ENCODE data around the gene ANGPTL1.

Gene ANGPTL1

GRCh38 chr1:178886551-178886950, 15.7 kb upstream of the ANGPTL1 start:
- no peaks in the 10 kb centered on the region for H3K4me1 ChIP-seq (ENCODE audit: low read depth, poor library complexity, severe bottlenecking)
- no peak overlapping the region for H2AFZ ChIP-seq (ENCODE audit: low read depth)
- H4K20me1 ChIP-seq (ENCODE audit: insufficient read depth): no peaks in the 10 kb centered on the region
- H3K9ac ChIP-seq: no peak overlapping the region
- no peaks in the 10 kb centered on the region for H3K79me2 ChIP-seq (ENCODE audit: insufficient read depth, low read depth)
- no peaks in the 10 kb centered on the region for H3K27me3 ChIP-seq (ENCODE audit: insufficient read depth, low read depth)
- no peak overlapping the region for H3K4me2 ChIP-seq
- H3K4me3 ChIP-seq (IDR thresholded peaks at IDR 0.05; ENCODE audit: insufficient read depth, low read depth, low read length): no peak overlapping the region
- H3K27ac ChIP-seq: no peak overlapping the region
- no peaks in the 10 kb centered on the region for H3K36me3 ChIP-seq (ENCODE audit: insufficient read depth)
- TF ChIP-seq CTCF (conservative IDR thresholded peaks at IDR 0.05; ENCODE audit: low read depth, low read length): no peak

GRCh38 chr1:178885869-178886268, 15.0 kb upstream of the ANGPTL1 start:
- Histone ChIP-seq H3K9ac (no peak overlapping the region), H3K4me1 (ENCODE audit: low read depth, poor library complexity, severe bottlenecking) (no peaks in the 10 kb centered on the region), H4K20me1 (ENCODE audit: insufficient read depth) (no peaks in the 10 kb centered on the region), H3K79me2 (ENCODE audit: insufficient read depth, low read depth) (no peaks in the 10 kb centered on the region), H3K36me3 (ENCODE audit: insufficient read depth) (no peaks in the 10 kb centered on the region), H3K4me2 (no peak overlapping the region), H3K27ac (no peak overlapping the region), H3K27me3 (ENCODE audit: insufficient read depth, low read depth) (no peaks in the 10 kb centered on the region), H2AFZ (ENCODE audit: low read depth) (no peak overlapping the region), H3K4me3 (IDR thresholded peaks at IDR 0.05; ENCODE audit: insufficient read depth, low read depth, low read length) (no peak overlapping the region)
- TF ChIP-seq CTCF (conservative IDR thresholded peaks at IDR 0.05; ENCODE audit: low read depth, low read length): no peak

- Histone ChIP-seq H3K79me2 (ENCODE audit: insufficient read depth, low read depth) (no peaks in the 10 kb centered on the region), H3K36me3 (ENCODE audit: insufficient read depth) (no peaks in the 10 kb centered on the region), H3K27me3 (ENCODE audit: insufficient read depth, low read depth) (no peaks in the 10 kb centered on the region), H3K4me3 (IDR thresholded peaks at IDR 0.05; ENCODE audit: insufficient read depth, low read depth, low read length) (no peak overlapping the region), H3K4me1 (ENCODE audit: low read depth, poor library complexity, severe bottlenecking) (no peaks in the 10 kb centered on the region), H4K20me1 (ENCODE audit: insufficient read depth) (no peaks in the 10 kb centered on the region), H3K4me2 (no peak overlapping the region), H2AFZ (ENCODE audit: low read depth) (no peak overlapping the region), H3K27ac (no peak overlapping the region), H3K9ac (no peak overlapping the region)
- TF ChIP-seq CTCF (conservative IDR thresholded peaks at IDR 0.05; ENCODE audit: low read depth, low read length): no peak
Observed at GRCh38 chr1:178881950-178882349, 11.1 kb upstream of the ANGPTL1 start.

- no peaks in the 10 kb centered on the region for H3K79me2 ChIP-seq (ENCODE audit: insufficient read depth, low read depth)
- H3K27ac ChIP-seq: no peak overlapping the region
- H3K36me3 ChIP-seq (ENCODE audit: insufficient read depth): no peaks in the 10 kb centered on the region
- no peaks in the 10 kb centered on the region for H4K20me1 ChIP-seq (ENCODE audit: insufficient read depth)
- H3K4me1 ChIP-seq (ENCODE audit: low read depth, poor library complexity, severe bottlenecking): no peaks in the 10 kb centered on the region
- no peak overlapping the region for H3K4me3 ChIP-seq (IDR thresholded peaks at IDR 0.05; ENCODE audit: insufficient read depth, low read depth, low read length)
- H2AFZ ChIP-seq (ENCODE audit: low read depth): no peak overlapping the region
- TF ChIP-seq CTCF (conservative IDR thresholded peaks at IDR 0.05; ENCODE audit: low read depth, low read length): no peak
- H3K4me2 ChIP-seq: no peak overlapping the region
- H3K9ac ChIP-seq: no peak overlapping the region
- no peaks in the 10 kb centered on the region for H3K27me3 ChIP-seq (ENCODE audit: insufficient read depth, low read depth)
Observed at GRCh38 chr1:178877896-178878295, 7.0 kb upstream of the ANGPTL1 start.

- no peak overlapping the region for H3K27ac ChIP-seq
- TF ChIP-seq CTCF (conservative IDR thresholded peaks at IDR 0.05; ENCODE audit: low read depth, low read length): no peak
- H3K27me3 ChIP-seq (ENCODE audit: insufficient read depth, low read depth): no peaks in the 10 kb centered on the region
- no peaks in the 10 kb centered on the region for H3K4me1 ChIP-seq (ENCODE audit: low read depth, poor library complexity, severe bottlenecking)
- no peak overlapping the region for H3K4me3 ChIP-seq (IDR thresholded peaks at IDR 0.05; ENCODE audit: insufficient read depth, low read depth, low read length)
- no peak overlapping the region for H2AFZ ChIP-seq (ENCODE audit: low read depth)
- H3K9ac ChIP-seq: no peak overlapping the region
- no peaks in the 10 kb centered on the region for H3K36me3 ChIP-seq (ENCODE audit: insufficient read depth)
- H4K20me1 ChIP-seq (ENCODE audit: insufficient read depth): no peaks in the 10 kb centered on the region
- H3K4me2 ChIP-seq: no peak overlapping the region
- no peaks in the 10 kb centered on the region for H3K79me2 ChIP-seq (ENCODE audit: insufficient read depth, low read depth)
Observed at GRCh38 chr1:178875936-178876335, 5.1 kb upstream of the ANGPTL1 start.

All from KMS-11 (cell line).